Ascending aorta (tissue), 2 donors: ENCODE measurements around the gene PPM1M. TPM values are rescaled to one million over a fixed set of nuclear protein-coding genes. Genes with fewer than 3 reads are reported as not detected.

Source experiments
- DNase-seq, 2 donors: peaks; one replicate each; pipeline ENCODE4 v3.0.0-alpha.2; 2019; ENCODE audit warnings: low spot score in 2 of 2
- H3K27ac ChIP-seq, 2 donors: fragments of 200-600 bp; sonication (generic); one replicate each; pipeline ENCODE4 v1.5.1; 2016 to 2017; ENCODE audit warnings: mild to moderate bottlenecking in 1 of 2
- H3K27me3 ChIP-seq: fragments of 200-600 bp; sonication (generic); one replicate; pipeline ENCODE4 v1.5.1; 2017
- H3K36me3 ChIP-seq, 2 donors: fragments of 200-600 bp; sonication (generic); one replicate each; pipeline ENCODE4 v1.5.1; 2016
- H3K4me1 ChIP-seq, 2 donors: fragments of 200-600 bp; sonication (generic); one replicate each; pipeline ENCODE4 v1.5.1; 2016 to 2017; ENCODE audit warnings: mild to moderate bottlenecking in 1 of 2
- H3K4me3 ChIP-seq, 2 donors: fragments of 200-600 bp; sonication (generic); one replicate each; pipeline ENCODE4 v1.5.1; 2016 to 2017; ENCODE audit warnings: mild to moderate bottlenecking in 1 of 2
- H3K9me3 ChIP-seq, 2 donors: fragments of 200-600 bp; sonication (generic); one replicate each; pipeline ENCODE4 v1.5.1; 2016
- intact Hi-C: fragments of 100-400 bp; cut with DNase I; formaldehyde crosslinking; loops from one replicate; pipeline ENCODE4 v1.15.1; 2023
- total RNA-seq: library from RNA; depleted of rRNA; stranded (reverse); fragments of >200 nt; gene quantifications from one replicate; pipeline ENCODE4 v1.1.0, GENCODE V29; 2016
- TF ChIP-seq, protein P1 (sequence below), 3 experiments: fragments of 200-600 bp in 2 of 3; fragments of 450-650 bp in 1 of 3; sonication (generic) in 2 of 3; IDR thresholded peaks; one replicate each; pipeline ENCODE4 v1.5.1; 2016 to 2019; ENCODE audit warnings: antibody characterized with exemption in 3 of 3, mild to moderate bottlenecking in 1 of 3, moderate library complexity in 1 of 3

Gene PPM1M, protein sequence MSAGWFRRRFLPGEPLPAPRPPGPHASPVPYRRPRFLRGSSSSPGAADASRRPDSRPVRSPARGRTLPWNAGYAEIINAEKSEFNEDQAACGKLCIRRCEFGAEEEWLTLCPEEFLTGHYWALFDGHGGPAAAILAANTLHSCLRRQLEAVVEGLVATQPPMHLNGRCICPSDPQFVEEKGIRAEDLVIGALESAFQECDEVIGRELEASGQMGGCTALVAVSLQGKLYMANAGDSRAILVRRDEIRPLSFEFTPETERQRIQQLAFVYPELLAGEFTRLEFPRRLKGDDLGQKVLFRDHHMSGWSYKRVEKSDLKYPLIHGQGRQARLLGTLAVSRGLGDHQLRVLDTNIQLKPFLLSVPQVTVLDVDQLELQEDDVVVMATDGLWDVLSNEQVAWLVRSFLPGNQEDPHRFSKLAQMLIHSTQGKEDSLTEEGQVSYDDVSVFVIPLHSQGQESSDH
- total RNA-seq, result 20.3 TPM

DNA sequence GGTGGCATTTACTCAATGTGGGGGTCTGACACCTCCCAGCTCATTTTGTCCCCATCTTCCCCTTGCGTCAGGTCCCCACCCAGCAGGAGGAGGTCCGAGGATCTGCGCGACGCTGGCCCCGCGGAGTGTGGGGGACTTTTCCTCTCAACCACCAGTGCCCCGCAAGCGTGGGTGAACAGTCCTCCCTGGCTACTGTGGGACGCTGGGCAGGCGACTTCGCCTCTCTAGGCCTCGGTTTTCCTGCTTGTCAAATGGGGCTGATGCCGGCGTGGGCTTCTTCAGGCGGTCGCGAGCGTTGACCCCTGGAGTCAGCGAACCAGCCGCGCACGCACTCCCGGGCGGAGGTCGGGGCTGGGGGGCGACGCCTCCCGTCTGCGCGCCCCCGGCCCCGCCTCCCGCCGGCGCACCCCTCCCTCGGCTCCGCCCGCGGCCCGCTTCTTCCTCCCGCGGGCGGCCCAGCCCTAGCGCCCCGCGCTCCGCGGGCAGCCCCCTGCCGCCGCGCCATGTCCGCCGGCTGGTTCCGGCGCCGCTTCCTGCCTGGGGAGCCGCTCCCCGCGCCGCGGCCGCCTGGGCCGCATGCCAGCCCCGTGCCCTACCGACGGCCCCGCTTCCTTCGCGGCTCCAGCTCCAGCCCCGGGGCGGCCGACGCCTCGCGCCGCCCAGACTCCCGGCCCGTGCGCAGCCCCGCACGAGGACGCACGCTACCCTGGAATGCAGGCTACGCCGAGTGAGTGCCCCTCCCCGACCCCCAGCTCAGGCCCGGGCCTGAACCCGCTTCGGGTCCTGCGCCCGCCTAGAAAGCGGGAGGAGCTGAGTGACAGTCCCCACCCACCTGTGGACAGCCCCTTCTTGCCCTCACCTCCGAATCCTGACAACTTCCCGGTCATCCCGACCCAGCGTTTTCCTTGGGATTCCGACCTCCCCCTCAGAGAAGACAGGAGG, at the start of gene PPM1M:
TSS of gene PPM1M (plus strand) at position 438 of the 942 bp plus-strand sequence. CDS start at position 504, 66 bp downstream.
- Histone ChIP-seq H3K4me1 (peaks cover 0 to 14% of the 10 kb centered on the region in 2 donors), H3K4me3 (peak within 1 kb of the TSS; percentile 65 to 75), H3K27me3 (no peaks in the 10 kb centered on the region), H3K9me3 (no peaks in the 10 kb centered on the region), H3K27ac (peak within 1 kb of the TSS; percentile 89 to 91), H3K36me3 (peaks cover 5 to 14% of the 10 kb centered on the region in 2 donors)
- TF ChIP-seq, protein P1, sequence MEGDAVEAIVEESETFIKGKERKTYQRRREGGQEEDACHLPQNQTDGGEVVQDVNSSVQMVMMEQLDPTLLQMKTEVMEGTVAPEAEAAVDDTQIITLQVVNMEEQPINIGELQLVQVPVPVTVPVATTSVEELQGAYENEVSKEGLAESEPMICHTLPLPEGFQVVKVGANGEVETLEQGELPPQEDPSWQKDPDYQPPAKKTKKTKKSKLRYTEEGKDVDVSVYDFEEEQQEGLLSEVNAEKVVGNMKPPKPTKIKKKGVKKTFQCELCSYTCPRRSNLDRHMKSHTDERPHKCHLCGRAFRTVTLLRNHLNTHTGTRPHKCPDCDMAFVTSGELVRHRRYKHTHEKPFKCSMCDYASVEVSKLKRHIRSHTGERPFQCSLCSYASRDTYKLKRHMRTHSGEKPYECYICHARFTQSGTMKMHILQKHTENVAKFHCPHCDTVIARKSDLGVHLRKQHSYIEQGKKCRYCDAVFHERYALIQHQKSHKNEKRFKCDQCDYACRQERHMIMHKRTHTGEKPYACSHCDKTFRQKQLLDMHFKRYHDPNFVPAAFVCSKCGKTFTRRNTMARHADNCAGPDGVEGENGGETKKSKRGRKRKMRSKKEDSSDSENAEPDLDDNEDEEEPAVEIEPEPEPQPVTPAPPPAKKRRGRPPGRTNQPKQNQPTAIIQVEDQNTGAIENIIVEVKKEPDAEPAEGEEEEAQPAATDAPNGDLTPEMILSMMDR (IDR thresholded peaks at IDR 0.05), result peak in 1 of 3 experiments; percentile 9
- intact Hi-C loops, result no loop called here
- peak in 1 of 2 donors; percentile 75 for DNase-seq

DNA sequence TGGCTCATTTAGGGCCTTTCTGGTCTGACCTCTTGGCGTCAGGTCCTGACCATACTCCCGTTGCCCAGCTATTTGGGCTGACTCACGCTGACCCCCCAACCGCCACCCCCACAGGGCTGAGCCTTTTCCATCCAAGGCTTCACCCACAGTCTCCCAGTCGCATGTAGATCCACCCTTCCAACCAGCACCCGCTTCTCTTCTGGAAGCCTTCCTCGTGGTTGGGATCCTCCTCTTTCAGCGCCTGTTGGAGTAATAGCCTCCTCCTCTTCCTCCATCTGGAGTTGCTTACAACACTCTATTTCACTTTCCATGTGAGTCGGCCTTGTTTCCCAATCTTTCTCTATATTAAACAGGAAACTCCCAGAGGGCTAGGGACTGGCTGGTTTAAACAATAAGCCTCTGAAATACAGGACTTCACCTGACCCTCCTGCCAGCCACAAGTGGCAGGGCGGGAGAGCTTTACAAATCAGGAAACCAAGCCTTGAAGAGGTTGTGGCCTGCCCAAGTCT, 49.7 kb upstream of the PPM1M start:
- H3K4me1 ChIP-seq, result peaks cover under 1 to 13% of the 10 kb centered on the region in 2 donors
- H3K36me3 ChIP-seq, result no peaks in the 10 kb centered on the region
- TF ChIP-seq, protein P1 (IDR thresholded peaks at IDR 0.05), result no peak
- DNase-seq, result no peak
- H3K27ac ChIP-seq, result no peak overlapping the region
- intact Hi-C loops, result no loop called here
- H3K9me3 ChIP-seq, result no peaks in the 10 kb centered on the region
- H3K27me3 ChIP-seq, result no peaks in the 10 kb centered on the region
- no peak overlapping the region for H3K4me3 ChIP-seq

DNA sequence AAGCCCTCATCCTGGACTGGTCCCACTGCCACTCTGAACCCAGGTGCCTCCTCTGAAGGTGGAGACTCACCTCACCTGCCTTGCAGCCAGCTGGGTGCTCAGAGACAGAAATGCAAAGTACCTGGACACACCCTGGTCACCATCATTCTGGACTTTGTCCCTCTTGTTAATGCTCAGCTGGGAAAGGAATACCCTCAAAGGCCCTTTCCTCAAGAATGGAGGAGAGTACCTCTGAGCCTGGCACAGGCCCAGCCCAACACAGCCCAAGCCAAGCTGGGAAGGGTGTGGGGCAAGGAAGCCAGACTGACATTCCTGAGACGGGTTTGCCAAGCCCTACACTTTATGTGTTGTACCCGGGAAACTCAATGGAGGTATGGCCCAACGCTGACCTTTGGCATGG, 48.6 kb upstream of the PPM1M start:
- Histone ChIP-seq H3K27ac (no peak overlapping the region), H3K27me3 (no peaks in the 10 kb centered on the region), H3K9me3 (no peaks in the 10 kb centered on the region), H3K4me3 (no peak overlapping the region), H3K4me1 (peaks cover 0 to 13% of the 10 kb centered on the region in 2 donors), H3K36me3 (peaks cover under 1 to 8% of the 10 kb centered on the region in 2 donors)
- no peak for DNase-seq
- TF ChIP-seq, protein P1 (IDR thresholded peaks at IDR 0.05), result no peak
- intact Hi-C loops, result no loop called here

- peaks cover 0 to 13% of the 10 kb centered on the region in 2 donors for H3K4me1 ChIP-seq
- peaks cover 5 to 12% of the 10 kb centered on the region in 2 donors for H3K36me3 ChIP-seq
- H3K9me3 ChIP-seq, result no peaks in the 10 kb centered on the region
- peak overlapping the region; percentile 70 to 74 for H3K27ac ChIP-seq
- intact Hi-C loops, result no loop called here
- DNase-seq, result no peak
- H3K27me3 ChIP-seq, result no peaks in the 10 kb centered on the region
- H3K4me3 ChIP-seq, result peak overlapping the region; percentile 81 to 89
- TF ChIP-seq, protein P1 (IDR thresholded peaks at IDR 0.05), result no peak
These were observed 48.1 kb upstream of the PPM1M start for GRCh38 chr3:52197499-52197841.

GRCh38 chr3:52197842-52198625, 47.5 kb upstream of the PPM1M start, which contains the start of gene ALAS1:
Gene ALAS1, plus strand, starts transcription at chr3:52198160. Its CDS starts 1,082 bp downstream, at chr3:52199242.
- intact Hi-C loops, result loop anchor here (1.0 kb wide), 1 partner anchor 43 kb away; no protein-coding TSS in a partner anchor
- Histone ChIP-seq H3K4me3 (peak within 1 kb of the TSS; percentile 81 to 89), H3K4me1 (peaks cover 0 to 13% of the 10 kb centered on the region in 2 donors), H3K27me3 (no peaks in the 10 kb centered on the region), H3K27ac (peak within 1 kb of the TSS; percentile 70 to 74), H3K9me3 (no peaks in the 10 kb centered on the region), H3K36me3 (peaks cover 11 to 17% of the 10 kb centered on the region in 2 donors)
- TF ChIP-seq, protein P1 (IDR thresholded peaks at IDR 0.05), result peak in 2 of 3 experiments; percentile 3 to 13
- DNase-seq, result peak; percentile 77 to 95
